ENCODE results near the gene CDR2. TPM values are rescaled to one million over a fixed set of nuclear protein-coding genes. Genes with fewer than 3 reads are reported as not detected.

The CDR2 gene
- polyA plus RNA-seq, 3 donors = 2.5 to 5.9 (median 4.8) TPM

- intact Hi-C loops (cut with micrococcal nuclease) = loop anchor here (10.0 kb wide), 2 partner anchors 49 to 179 kb away; no protein-coding TSS in a partner anchor
- Histone ChIP-seq H3K27me3 (ENCODE audit: control insufficient read depth in 2 of 2, insufficient read depth in 2 of 2, low read length in 2 of 2) (no peaks in the 10 kb centered on the region), H3K4me3 (replicated peaks in 1 of 3; ENCODE audit: low read depth in 2 of 3, low read length in 3 of 3) (peak overlapping the region; percentile 56 to 87 (median 69)), H2AFZ (ENCODE audit: insufficient read depth, low read depth, low read length, poor library complexity, severe bottlenecking) (peak overlapping the region; percentile 88), H3K4me2 (replicated peaks; ENCODE audit: extremely low read depth, low read length, poor library complexity, severe bottlenecking) (peak overlapping the region; percentile 93), H3K9ac (ENCODE audit: insufficient read depth, low read length, poor library complexity, severe bottlenecking) (peak overlapping the region; percentile 65), H3K4me1 (ENCODE audit: control insufficient read depth in 1 of 2, insufficient read depth in 2 of 2, low read length in 2 of 2) (peaks cover 40 to 61% of the 10 kb centered on the region in 2 donors), H3K36me3 (replicated peaks in 1 of 2; ENCODE audit: control insufficient read depth in 1 of 2, insufficient read depth in 2 of 2, low read length in 2 of 2) (no peaks in the 10 kb centered on the region), H3K9me3 (replicated peaks in 1 of 2; ENCODE audit: control insufficient read depth in 1 of 2, insufficient read depth in 1 of 2, low read length in 2 of 2) (no peaks in the 10 kb centered on the region), H4K20me1 (ENCODE audit: insufficient read depth, low read length) (no peaks in the 10 kb centered on the region), H3K27ac (ENCODE audit: low read depth in 1 of 2, low read length in 2 of 2) (no peak overlapping the region), H3K79me2 (ENCODE audit: insufficient read depth, low read length) (peaks cover 51% of the 10 kb centered on the region)
- peak overlapping the region; percentile 96 for H3K4me3 Mint-ChIP-seq
- peak in 2 of 3 donors; percentile 4 to 12 for DNase-seq
- no peak for TF ChIP-seq CTCF (IDR thresholded peaks at IDR 0.05)
- peaks cover 3 to 9% (median 3%) of the 10 kb centered on the region in 3 donors for H3K27me3 Mint-ChIP-seq (ENCODE audit: low read depth in 3 of 3)
- 3% methylated on average over 51 of the region's 51 CpGs for WGBS (ENCODE audit: insufficient coverage)
- peak overlapping the region in 5 of 7 donors; percentile 27 to 85 (median 32) for H3K27ac Mint-ChIP-seq
- H3K36me3 Mint-ChIP-seq = no peaks in the 10 kb centered on the region
- H3K9me3 Mint-ChIP-seq = no peaks in the 10 kb centered on the region
- H3K4me1 Mint-ChIP-seq = peaks cover 54% of the 10 kb centered on the region
Measured at GRCh38 chr16:22373662-22374310, 633 bp downstream of the CDR2 start.

- peak overlapping the region in 2 of 3 experiments; percentile 56 to 87 for H3K4me3 ChIP-seq (replicated peaks in 1 of 3; ENCODE audit: low read depth in 2 of 3, low read length in 3 of 3)
- WGBS (ENCODE audit: insufficient coverage) = 96% methylated on average over 3 of the region's 14 CpGs
- no peaks in the 10 kb centered on the region for H3K36me3 ChIP-seq (replicated peaks in 1 of 2; ENCODE audit: control insufficient read depth in 1 of 2, insufficient read depth in 2 of 2, low read length in 2 of 2)
- peaks cover 44 to 68% of the 10 kb centered on the region in 2 donors for H3K4me1 ChIP-seq (ENCODE audit: control insufficient read depth in 1 of 2, insufficient read depth in 2 of 2, low read length in 2 of 2)
- intact Hi-C loops (cut with micrococcal nuclease) = loop anchor here (10.0 kb wide), 2 partner anchors 48 to 178 kb away; no protein-coding TSS in a partner anchor
- no peaks in the 10 kb centered on the region for H3K9me3 ChIP-seq (replicated peaks in 1 of 2; ENCODE audit: control insufficient read depth in 1 of 2, insufficient read depth in 1 of 2, low read length in 2 of 2)
- peaks cover 58% of the 10 kb centered on the region for H3K79me2 ChIP-seq (ENCODE audit: insufficient read depth, low read length)
- DNase-seq = no peak
- no peak overlapping the region for H3K27ac ChIP-seq (ENCODE audit: low read depth in 1 of 2, low read length in 2 of 2)
- no peak overlapping the region for H3K9ac ChIP-seq (ENCODE audit: insufficient read depth, low read length, poor library complexity, severe bottlenecking)
- H3K4me2 ChIP-seq (replicated peaks; ENCODE audit: extremely low read depth, low read length, poor library complexity, severe bottlenecking) = peak overlapping the region; percentile 93
- Mint-ChIP-seq H3K9me3 (no peaks in the 10 kb centered on the region), H3K27me3 (ENCODE audit: low read depth in 3 of 3) (peaks cover 3 to 9% (median 3%) of the 10 kb centered on the region in 3 donors), H3K4me1 (peaks cover 58% of the 10 kb centered on the region), H3K4me3 (peak overlapping the region; percentile 91 to 96), H3K36me3 (no peaks in the 10 kb centered on the region), H3K27ac (peak overlapping the region in 3 of 7 donors; percentile 27 to 85 (median 30))
- peak overlapping the region; percentile 88 for H2AFZ ChIP-seq (ENCODE audit: insufficient read depth, low read depth, low read length, poor library complexity, severe bottlenecking)
- no peak for TF ChIP-seq CTCF (IDR thresholded peaks at IDR 0.05)
- H3K27me3 ChIP-seq (ENCODE audit: control insufficient read depth in 2 of 2, insufficient read depth in 2 of 2, low read length in 2 of 2) = no peaks in the 10 kb centered on the region
- H4K20me1 ChIP-seq (ENCODE audit: insufficient read depth, low read length) = no peaks in the 10 kb centered on the region
Measured at GRCh38 chr16:22372882-22373661, 1.3 kb downstream of the CDR2 start.
